Stimulated activated CD4-positive, alpha-beta T cell treated with anti-CD3 and anti-CD28 coated beads, Interleukin-4, amount 100 ng/mL, for 48 hours (primary cell): ENCODE data around the gene CNOT6.
"Not testable (repeated sequence)": the region's sequence is repeated elsewhere in the genome, so short reads cannot be mapped to it uniquely, and the experiment has no call there.

Experiments
- DNase-seq, 2 donors: peaks; one replicate each; pipeline ENCODE4 v3.0.0-alpha.2; 2020; ENCODE audit warnings: low read depth in 2 of 2

CNOT6 gene

GRCh38 chr5:180471866-180472265, 22.3 kb upstream of the CNOT6 start:
- no peak for DNase-seq

GRCh38 chr5:180472269-180472668, 21.9 kb upstream of the CNOT6 start:
- no peak for DNase-seq

- not testable (repeated sequence) for DNase-seq
These were observed 20.8 kb upstream of the CNOT6 start for GRCh38 chr5:180473386-180473785.

- DNase-seq = no peak
These were observed 19.6 kb upstream of the CNOT6 start for GRCh38 chr5:180474569-180474968.

- not testable (repeated sequence) for DNase-seq
These were observed 18.1 kb upstream of the CNOT6 start for GRCh38 chr5:180475969-180476524.

- no peak for DNase-seq
These were observed 9.4 kb upstream of the CNOT6 start for GRCh38 chr5:180484813-180485212.

- DNase-seq = no peak
These were observed 7.5 kb upstream of the CNOT6 start for GRCh38 chr5:180486636-180487149.

GRCh38 chr5:180487556-180487955, 6.6 kb upstream of the CNOT6 start:
- DNase-seq = no peak

- no peak for DNase-seq
These were observed 2.7 kb upstream of the CNOT6 start for GRCh38 chr5:180491496-180491895.

- DNase-seq = no peak
These were observed 1.8 kb upstream of the CNOT6 start for GRCh38 chr5:180492226-180492903.

GRCh38 chr5:180494510-180495181, 467 bp downstream of the CNOT6 start:
- DNase-seq = peak; percentile 7 to 22

GRCh38 chr5:180495292-180495691, 1.1 kb downstream of the CNOT6 start:
- no peak for DNase-seq

GRCh38 chr5:180495991-180496741, 2.0 kb downstream of the CNOT6 start:
- DNase-seq = no peak

- not testable (repeated sequence) for DNase-seq
These were observed 2.6 kb downstream of the CNOT6 start for GRCh38 chr5:180496806-180497205.

GRCh38 chr5:180497865-180498264, 3.7 kb downstream of the CNOT6 start:
- not testable (repeated sequence) for DNase-seq

- DNase-seq = no peak
These were observed 4.2 kb downstream of the CNOT6 start for GRCh38 chr5:180498378-180498777.

- no peak for DNase-seq
These were observed 5.5 kb downstream of the CNOT6 start for GRCh38 chr5:180499684-180500083.

GRCh38 chr5:180500300-180500699, 6.1 kb downstream of the CNOT6 start:
- not testable (repeated sequence) for DNase-seq

GRCh38 chr5:180507661-180508060, 13.5 kb downstream of the CNOT6 start:
- no peak for DNase-seq

GRCh38 chr5:180515294-180515693, 21.1 kb downstream of the CNOT6 start:
- no peak for DNase-seq

GRCh38 chr5:180515974-180516373, 21.8 kb downstream of the CNOT6 start:
- DNase-seq = not testable (repeated sequence)

- DNase-seq = no peak
These were observed 22.3 kb downstream of the CNOT6 start for GRCh38 chr5:180516440-180516839.
